HepG2 (cell line): ENCODE data around the gene RAB11FIP2. TPM values are rescaled to one million over a fixed set of nuclear protein-coding genes. Genes with fewer than 3 reads are reported as not detected.

ENCODE experiments used
- AGO2 ChIP-seq: fragments of 200-400 bp; formaldehyde crosslinking; optimal IDR thresholded peaks from 2 replicates; pipeline ENCODE3; 2017; ENCODE audit warnings: mild to moderate bottlenecking, low read depth, low read length, moderate library complexity
- CHCHD3 ChIP-seq: sonication (generic); formaldehyde crosslinking; IDR thresholded peaks from 2 replicates; pipeline ENCODE4 v1.8.0; 2022; ENCODE audit warnings: mild to moderate bottlenecking, missing genetic modification reagents, moderate library complexity
- E2F2 ChIP-seq: sonication (generic); formaldehyde crosslinking; IDR thresholded peaks from 2 replicates; pipeline ENCODE4 v1.4.0; 2020; ENCODE audit warnings: missing genetic modification reagents, borderline replicate concordance
- FOXK1 ChIP-seq: sonication (generic); formaldehyde crosslinking; IDR thresholded peaks from 2 replicates; pipeline ENCODE4 v1.4.0; 2020; ENCODE audit warnings: low read depth, missing genetic modification reagents, borderline replicate concordance
- FOXP4 ChIP-seq: sonication (generic); formaldehyde crosslinking; IDR thresholded peaks from 2 replicates; pipeline ENCODE4 v1.4.0; 2020; ENCODE audit warnings: missing genetic modification reagents
- GATAD1 ChIP-seq: IDR thresholded peaks from 2 replicates; pipeline ENCODE4 v1.6.1; 2016; ENCODE audit warnings: missing genetic modification reagents, missing compliant biosample characterization
- HINFP ChIP-seq: sonication (generic); formaldehyde crosslinking; IDR thresholded peaks from 2 replicates; pipeline ENCODE4 v1.4.0; 2020; ENCODE audit warnings: low read depth, mild to moderate bottlenecking, missing genetic modification reagents
- IRF9 ChIP-seq: sonication (generic); formaldehyde crosslinking; IDR thresholded peaks from 2 replicates; pipeline ENCODE4 v1.8.0; 2022; ENCODE audit warnings: missing genetic modification reagents, mild to moderate bottlenecking, borderline replicate concordance
- KDM5A ChIP-seq: fragments of 200-600 bp; sonication (generic); IDR thresholded peaks from 2 replicates; pipeline ENCODE4 v1.7.0; 2018; ENCODE audit warnings: antibody characterized with exemption, mild to moderate bottlenecking, low read length, borderline replicate concordance
- MAF1 ChIP-seq: sonication (generic); formaldehyde crosslinking; IDR thresholded peaks from 2 replicates; pipeline ENCODE4 v1.5.0; 2020; ENCODE audit warnings: missing genetic modification reagents, borderline replicate concordance
- MTA1 ChIP-seq: sonication (generic); formaldehyde crosslinking; IDR thresholded peaks from 2 replicates; pipeline ENCODE4 v1.4.0; 2020; ENCODE audit warnings: missing genetic modification reagents, mild to moderate bottlenecking, borderline replicate concordance
- MTF2 ChIP-seq: sonication (generic); formaldehyde crosslinking; IDR thresholded peaks from 2 replicates; pipeline ENCODE4 v1.5.0; 2020; ENCODE audit warnings: missing genetic modification reagents, borderline replicate concordance
- MYC ChIP-seq: sonication (generic); formaldehyde crosslinking; IDR thresholded peaks from 2 replicates; pipeline ENCODE4 v1.9.0; 2021; ENCODE audit warnings: missing genetic modification reagents, borderline replicate concordance
- SAFB2 ChIP-seq: sonication (generic); formaldehyde crosslinking; IDR thresholded peaks from 2 replicates; pipeline ENCODE4 v1.5.1; 2020; ENCODE audit warnings: missing genetic modification reagents, low read depth, mild to moderate bottlenecking, borderline replicate concordance
- YEATS2 ChIP-seq: sonication (generic); formaldehyde crosslinking; IDR thresholded peaks from 2 replicates; pipeline ENCODE4 v1.4.0; 2020; ENCODE audit warnings: missing genetic modification reagents, borderline replicate concordance
- YEATS4 ChIP-seq: sonication (generic); formaldehyde crosslinking; IDR thresholded peaks from 2 replicates; pipeline ENCODE4 v1.4.0; 2020; ENCODE audit warnings: missing genetic modification reagents, borderline replicate concordance
- ZMYM4 ChIP-seq: sonication (generic); formaldehyde crosslinking; IDR thresholded peaks from 2 replicates; pipeline ENCODE4 v1.8.1; 2023; ENCODE audit warnings: mild to moderate bottlenecking, missing genetic modification reagents
- ZNF121 ChIP-seq: sonication (generic); formaldehyde crosslinking; IDR thresholded peaks from 2 replicates; pipeline ENCODE4 v1.5.0; 2020; ENCODE audit warnings: mild to moderate bottlenecking, missing genetic modification reagents
- ZNF263 ChIP-seq: sonication (generic); formaldehyde crosslinking; IDR thresholded peaks from 2 replicates; pipeline ENCODE4 v1.4.0; 2020; ENCODE audit warnings: missing genetic modification reagents
- ZNF605 ChIP-seq: sonication (generic); formaldehyde crosslinking; IDR thresholded peaks from 2 replicates; pipeline ENCODE4 v1.8.0; 2022; ENCODE audit warnings: mild to moderate bottlenecking, missing genetic modification reagents
- ZNF619 ChIP-seq: sonication (generic); formaldehyde crosslinking; IDR thresholded peaks from 2 replicates; pipeline ENCODE4 v1.4.0; 2020; ENCODE audit warnings: mild to moderate bottlenecking, missing genetic modification reagents
- ZNF749 ChIP-seq: sonication (generic); formaldehyde crosslinking; IDR thresholded peaks from 2 replicates; pipeline ENCODE4 v1.8.0; 2022; ENCODE audit warnings: mild to moderate bottlenecking, missing genetic modification reagents, moderate library complexity, borderline replicate concordance
- ZNF839 ChIP-seq: sonication (generic); formaldehyde crosslinking; IDR thresholded peaks from 2 replicates; pipeline ENCODE4 v1.4.0; 2020; ENCODE audit warnings: missing genetic modification reagents, mild to moderate bottlenecking, borderline replicate concordance
- polyA plus RNA-seq, 8 experiments: library from polyadenylated mRNA; depleted of rRNA in 3 of 8; stranded (reverse) in 7 of 8; unstranded in 1 of 8; fragments of >200 nt; fragmentation: Illumina TruSeq in 4 of 8; extraction: Trizol in 4 of 8; gene quantifications; 2 replicates each; pipeline versions ENCODE4 v1.2.1 to v1.2.3, GENCODE V29; 2011 to 2016; ENCODE audit warnings: low read depth in 4 of 8, missing spikeins in 1 of 8, mixed read lengths in 1 of 8; ENCODE audit not compliant: insufficient read depth in 1 of 8
- total RNA-seq, 5 experiments: library from RNA; depleted of rRNA; stranded (reverse); fragments of >200 nt; fragmentation: Illumina TruSeq; extraction: Trizol; gene quantifications; 2 replicates each; pipeline ENCODE4 v1.2.3, GENCODE V29; 2016; ENCODE audit warnings: low read depth in 1 of 5

The RAB11FIP2 gene
- total and polyA plus RNA-seq, 2 of the 13 experiments (the other 11 are each of a cell fraction or from before 2014, with no cell fraction given), result 4.7 to 13.0 TPM

GRCh38 chr10:118046395-118047156 is at the start of gene RAB11FIP2 (continued):
- TF ChIP-seq MYC (peak; percentile 51), ZNF263 (CRISPR knock-in tag) (peak; percentile 94), ZNF121 (CRISPR knock-in tag) (0 out of 2 replicates have a peak, but pooled peaks have one; percentile 22), MTF2 (peak; percentile 80), KDM5A (peak; percentile 67; the same call in 1 of the 2 replicates), ZNF619 (CRISPR knock-in tag) (no peak), E2F2 (CRISPR knock-in tag) (0 out of 2 replicates have a peak, but pooled peaks have one; percentile 47), ZNF605 (CRISPR knock-in tag) (0 out of 2 replicates have a peak, but pooled peaks have one; percentile 25), YEATS4 (CRISPR knock-in tag) (peak; percentile 57; the same call in 1 of the 2 replicates), YEATS2 (CRISPR knock-in tag) (peak; percentile 36; the same call in 1 of the 2 replicates), AGO2 (peak; percentile 65), FOXK1 (CRISPR knock-in tag) (peak; percentile 61; the same call in 1 of the 2 replicates), MTA1 (CRISPR knock-in tag) (peak; percentile 72; the same call in 1 of the 2 replicates), CHCHD3 (0 out of 2 replicates have a peak, but pooled peaks have one; percentile 55), ZNF839 (no peak), SAFB2 (CRISPR knock-in tag) (0 out of 2 replicates have a peak, but pooled peaks have one; percentile 40), HINFP (peak; percentile 44; the same call in 1 of the 2 replicates), GATAD1 (CRISPR knock-in tag) (peak; percentile 78), IRF9 (CRISPR knock-in tag) (peak; percentile 4; the same call in 1 of the 2 replicates), ZMYM4 (CRISPR knock-in tag) (peak; percentile 64; the same call in 1 of the 2 replicates), MAF1 (CRISPR knock-in tag) (no peak), FOXP4 (CRISPR knock-in tag) (0 out of 2 replicates have a peak, but pooled peaks have one; percentile 14), ZNF749 (CRISPR knock-in tag) (0 out of 2 replicates have a peak, but pooled peaks have one; percentile 47)
